AG04449 (cell line): Measurements from ENCODE around the gene ISOC2.

Experiments used
- CTCF ChIA-PET: fragments of 350-600 bp; formaldehyde crosslinking; extraction: SDS; loops from one replicate; lab custom pipeline; 2021; ENCODE audit warnings: antibody characterized with exemption; lab: Yijun Ruan, JAX
- POLR2A ChIA-PET: fragments of 400-600, 350-600 bp; formaldehyde crosslinking; extraction: SDS; loops from one replicate; lab custom pipeline; 2020; ENCODE audit warnings: antibody characterized with exemption, inconsistent platforms; lab: Yijun Ruan, JAX
- DNase-seq: peaks from one replicate; pipeline ENCODE4 v3.0.0-alpha.2; 2010; ENCODE audit warnings: low read depth, low spot score
- H3K4me3 ChIP-seq: 2 replicates; pipeline ENCODE4 v1.5.1; 2011; ENCODE audit warnings: low read depth, mild to moderate bottlenecking, control low read depth, low read length
- CTCF ChIP-seq: IDR thresholded peaks from one replicate; pipeline ENCODE4 v1.5.1; 2011; ENCODE audit warnings: mild to moderate bottlenecking, moderate library complexity, low read length, control low read depth, inconsistent platforms; ENCODE audit not compliant: insufficient read depth; ENCODE audit errors: missing control alignments

Gene ISOC2

GRCh38 chr19:55443045-55443823 is 18.2 kb downstream of the ISOC2 start, which contains the start of gene SHISA7:
TSS of gene SHISA7 (minus strand) at chr19:55443300. CDS start at chr19:55442863, 437 bp downstream.
- no peak within 1 kb of the TSS for H3K4me3 ChIP-seq
- ChIA-PET POLR2A (no interaction called here), CTCF (interaction anchor here (1.4 to 2.4 kb wide), 2 partner anchors 10 to 24 kb away, joined by 5 to 11 read pairs; no protein-coding TSS in a partner anchor)
- no peak for TF ChIP-seq CTCF
- no peak for DNase-seq

- CTCF ChIA-PET: interaction anchor here (0.9 to 1.1 kb wide), 2 partner anchors 24 kb away, joined by 3 read pairs; no protein-coding TSS in a partner anchor
- H3K4me3 ChIP-seq: no peak overlapping the region
- no peak for DNase-seq
Observed at GRCh38 chr19:55442372-55442961, 19.0 kb downstream of the ISOC2 start.

GRCh38 chr19:55441692-55442321 is 19.6 kb downstream of the ISOC2 start:
- TF ChIP-seq CTCF: no peak
- ChIA-PET POLR2A (no interaction called here), CTCF (interaction anchor here (0.9 to 1.1 kb wide), 2 partner anchors 23 to 25 kb away, joined by 3 read pairs; no protein-coding TSS in a partner anchor)
- DNase-seq: no peak
- H3K4me3 ChIP-seq: no peak overlapping the region

More at GRCh38 chr19:55442372-55442961, 19.0 kb downstream of the ISOC2 start:
- no peak for TF ChIP-seq CTCF
- POLR2A ChIA-PET: no interaction called here

DNA sequence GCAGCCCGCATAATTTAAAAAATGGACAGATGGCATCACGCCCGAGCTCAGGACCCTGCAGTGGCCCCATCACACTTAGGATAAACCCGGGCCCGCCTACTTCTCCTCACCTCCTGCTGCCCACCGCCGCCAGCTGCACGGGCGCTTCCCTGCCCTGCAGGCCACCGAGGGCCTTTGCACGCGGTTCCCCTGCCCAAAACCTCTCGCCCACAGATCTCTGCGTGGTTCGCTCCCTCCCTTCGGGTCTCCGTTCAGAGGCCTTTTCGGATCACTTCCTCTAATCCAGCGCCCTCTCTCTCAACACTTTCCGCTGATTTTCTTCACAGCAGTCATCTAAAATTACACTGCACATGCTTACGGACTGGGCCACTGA is 20.1 kb downstream of the ISOC2 start:
- no peak overlapping the region for H3K4me3 ChIP-seq
- POLR2A ChIA-PET: no interaction called here
- CTCF ChIA-PET: interaction anchor here (0.9 to 1.1 kb wide), 2 partner anchors 23 to 26 kb away, joined by 3 read pairs; no protein-coding TSS in a partner anchor
- DNase-seq: no peak
- TF ChIP-seq CTCF: no peak

DNA sequence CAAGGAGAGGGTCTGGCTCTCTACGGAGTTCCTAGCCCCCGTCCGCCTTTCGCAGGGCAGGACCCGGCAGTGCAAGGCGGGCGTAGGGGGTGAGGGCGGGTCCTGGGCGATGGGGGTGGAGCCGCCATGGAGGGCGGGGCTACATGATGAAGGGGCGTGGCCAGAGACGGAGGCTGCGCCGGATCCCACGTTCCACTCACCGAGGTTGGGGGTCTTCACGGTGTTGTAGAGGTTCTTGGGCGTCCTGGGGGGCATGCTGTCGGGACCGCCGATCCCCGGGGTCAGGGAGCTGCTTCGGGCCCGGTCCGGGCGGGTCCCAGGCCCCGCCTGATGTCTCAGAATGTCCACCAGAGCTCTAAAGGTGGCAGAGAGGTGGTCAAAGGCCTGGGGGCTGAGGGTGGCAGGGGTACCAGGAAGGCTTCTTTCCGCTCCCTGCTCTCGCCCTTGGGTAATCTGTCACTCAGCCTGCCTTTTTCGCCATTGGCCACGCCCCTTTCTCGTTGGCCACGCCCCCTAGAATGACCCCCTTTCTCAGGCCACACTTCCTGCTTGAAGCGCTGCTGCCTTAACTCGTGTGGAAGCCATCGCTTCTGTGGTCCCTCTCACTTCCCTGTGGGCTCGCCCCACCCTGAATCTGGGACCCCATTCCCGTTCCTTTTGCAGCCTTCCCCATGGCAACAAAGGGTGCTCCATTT is 20.9 kb downstream of the ISOC2 start:
- DNase-seq: no peak
- ChIA-PET CTCF (no interaction called here), POLR2A (no interaction called here)
- H3K4me3 ChIP-seq: no peak overlapping the region
- no peak for TF ChIP-seq CTCF
